IMR-90 (cell line): ENCODE results near the gene PHC2. TPM values are rescaled to one million over a fixed set of nuclear protein-coding genes. Genes with fewer than 3 reads are reported as not detected.
A peak's percentile ranks its signal among the peaks of the same experiment; 100 is the strongest.

Experiments used
- ATAC-seq: fragments of 200-7000 bp; cut with Tn5 transposase; 2 replicates; pipeline ENCODE4 v1.9.1; 2020; ENCODE audit warnings: low read depth, mild to moderate bottlenecking, moderate library complexity
- BruUV-seq: library from RNA; stranded (reverse); fragments of 400-500 nt; replicated peaks from 2 replicates; lab custom pipeline; 2021; lab: Mats Ljungman, UMichigan
- CTCF ChIA-PET: fragments of 300-600 bp; formaldehyde crosslinking; extraction: SDS; loops from one replicate; lab custom pipeline; 2021; ENCODE audit warnings: antibody characterized with exemption; lab: Yijun Ruan, JAX
- POLR2A ChIA-PET: fragments of 300-600 bp; sonication (Branson Sonifier 250); formaldehyde crosslinking; loops from one replicate; lab custom pipeline; 2022; ENCODE audit warnings: antibody characterized with exemption; ENCODE audit not compliant: unreplicated experiment; lab: Charles Lee
- DNase-seq: peaks from one replicate; pipeline ENCODE4 v3.0.0; 2013
- H2AFZ ChIP-seq: replicated peaks from 2 replicates; pipeline ENCODE3; 2013; ENCODE audit warnings: low read length, mild to moderate bottlenecking; ENCODE audit not compliant: poor library complexity
- H2AK5ac ChIP-seq: 2 replicates; pipeline ENCODE4 v1.6.1; 2013; ENCODE audit warnings: low read depth, low read length, inconsistent platforms
- H2AK9ac ChIP-seq: replicated peaks from 2 replicates; pipeline ENCODE3; 2013; ENCODE audit warnings: mild to moderate bottlenecking, low read depth, low read length, moderate library complexity; ENCODE audit not compliant: poor library complexity
- H2BK120ac ChIP-seq: 2 replicates; pipeline ENCODE4 v1.6.1; 2013; ENCODE audit warnings: low read depth, low read length, inconsistent platforms
- H2BK15ac ChIP-seq: 3 replicates; pipeline ENCODE4 v1.6.1; 2013; ENCODE audit warnings: low read depth, low read length, inconsistent platforms
- H2BK20ac ChIP-seq: 2 replicates; pipeline ENCODE4 v1.6.1; 2013; ENCODE audit warnings: low read depth, mild to moderate bottlenecking, inconsistent platforms, low read length, moderate library complexity
- H2BK5ac ChIP-seq: 2 replicates; pipeline ENCODE4 v1.6.1; 2013; ENCODE audit warnings: mild to moderate bottlenecking, low read depth, low read length, inconsistent platforms; ENCODE audit not compliant: poor library complexity, severe bottlenecking
- H3K14ac ChIP-seq: replicated peaks from 2 replicates; pipeline ENCODE4 v1.6.1; 2013; ENCODE audit warnings: low read depth, low read length, inconsistent platforms
- H3K18ac ChIP-seq: 2 replicates; pipeline ENCODE4 v1.6.1; 2013; ENCODE audit warnings: low read depth, low read length, control low read depth
- H3K23ac ChIP-seq: 2 replicates; pipeline ENCODE4 v1.6.1; 2013; ENCODE audit warnings: low read depth, low read length, inconsistent platforms
- H3K27ac ChIP-seq: 2 replicates; pipeline ENCODE4 v1.5.1; 2013; ENCODE audit warnings: mild to moderate bottlenecking, control low read depth, low read length; ENCODE audit not compliant: insufficient read depth
- H3K27me3 ChIP-seq: 2 replicates; pipeline ENCODE4 v1.6.1; 2013; ENCODE audit warnings: low read length; ENCODE audit not compliant: control insufficient read depth, insufficient read depth
- H3K36me3 ChIP-seq: 2 replicates; pipeline ENCODE4 v1.6.1; 2013; ENCODE audit warnings: low read length, mixed read lengths; ENCODE audit not compliant: control insufficient read depth, insufficient read depth
- H3K4ac ChIP-seq: 2 replicates; pipeline ENCODE4 v1.6.1; 2013; ENCODE audit warnings: low read depth, low read length, inconsistent platforms
- H3K4me1 ChIP-seq: 2 replicates; pipeline ENCODE4 v1.6.1; 2013; ENCODE audit warnings: low read length, mixed read lengths; ENCODE audit not compliant: control insufficient read depth, insufficient read depth
- H3K4me2 ChIP-seq: 2 replicates; pipeline ENCODE4 v1.6.1; 2013; ENCODE audit warnings: low read depth, mild to moderate bottlenecking, control low read depth, low read length, moderate library complexity
- H3K4me3 ChIP-seq: 2 replicates; pipeline ENCODE4 v1.5.1; 2013; ENCODE audit warnings: low read depth, mild to moderate bottlenecking, control low read depth, low read length, moderate library complexity; ENCODE audit not compliant: insufficient read depth
- H3K56ac ChIP-seq: 2 replicates; pipeline ENCODE4 v1.6.1; 2013; ENCODE audit warnings: low read length, inconsistent platforms; ENCODE audit not compliant: insufficient read depth; ENCODE audit errors: extremely low read depth
- H3K79me1 ChIP-seq, 2 experiments: 2 replicates each; pipeline ENCODE4 v1.6.1; 2013; ENCODE audit warnings: low read length in 2 of 2, inconsistent platforms in 1 of 2, low read depth in 1 of 2
- H3K9ac ChIP-seq: 2 replicates; pipeline ENCODE4 v1.6.1; 2013; ENCODE audit warnings: low read depth, low read length, control low read depth
- H3K9me1 ChIP-seq: 2 replicates; pipeline ENCODE4 v1.6.1; 2013; ENCODE audit warnings: low read length, inconsistent platforms; ENCODE audit not compliant: insufficient read depth
- H3K9me3 ChIP-seq: 2 replicates; pipeline ENCODE4 v1.6.1; 2013; ENCODE audit warnings: low read length; ENCODE audit not compliant: control insufficient read depth, insufficient read depth
- H4K20me1 ChIP-seq: 2 replicates; pipeline ENCODE4 v1.6.1; 2013; ENCODE audit warnings: low read length, inconsistent platforms; ENCODE audit not compliant: insufficient read depth
- H4K5ac ChIP-seq: 2 replicates; pipeline ENCODE4 v1.6.1; 2013; ENCODE audit warnings: mild to moderate bottlenecking, low read depth, low read length, control low read depth
- H4K8ac ChIP-seq, 2 experiments: 2 replicates each; pipeline ENCODE4 v1.6.1; 2013; ENCODE audit warnings: low read depth in 2 of 2, low read length in 2 of 2, control low read depth in 1 of 2, inconsistent platforms in 1 of 2
- H4K91ac ChIP-seq: 2 replicates; pipeline ENCODE4 v1.6.1; 2013; ENCODE audit warnings: low read depth, low read length, inconsistent platforms; ENCODE audit not compliant: insufficient read depth
- CTCF ChIP-seq: conservative IDR thresholded peaks from 2 replicates; pipeline ENCODE4 v1.5.1; 2012; ENCODE audit warnings: mild to moderate bottlenecking, low read depth, low read length, improper control_type of control experiment
- MAFK ChIP-seq: IDR thresholded peaks from 2 replicates; pipeline ENCODE4 v1.6.1; 2012; ENCODE audit warnings: low read depth, low read length, improper control_type of control experiment
- MAZ ChIP-seq: IDR thresholded peaks from 2 replicates; pipeline ENCODE4 v1.6.1; 2012; ENCODE audit warnings: low read depth, mild to moderate bottlenecking, low read length, improper control_type of control experiment, moderate library complexity, borderline replicate concordance
- MXI1 ChIP-seq: IDR thresholded peaks from 2 replicates; pipeline ENCODE4 v1.6.1; 2012; ENCODE audit warnings: low read depth, mild to moderate bottlenecking, low read length, moderate library complexity, borderline replicate concordance
- RAD21 ChIP-seq: IDR thresholded peaks from 2 replicates; pipeline ENCODE4 v1.6.1; 2012; ENCODE audit warnings: low read length, improper control_type of control experiment
- RFX5 ChIP-seq: IDR thresholded peaks from 2 replicates; pipeline ENCODE4 v1.8.0; 2012; ENCODE audit warnings: low read depth, mild to moderate bottlenecking, low read length, moderate library complexity
- SMC3 ChIP-seq: fragments of 150-350 bp; IDR thresholded peaks from 2 replicates; pipeline ENCODE4 v1.6.1; 2016; ENCODE audit warnings: low read depth, mild to moderate bottlenecking, antibody characterized with exemption, low read length, moderate library complexity
- WGBS, 2 experiments: methylation state at CpG; one replicate each; pipeline versions ENCODE4 v1.1.5 to v1.1.7; 2013; ENCODE audit warnings: missing lambda C conversion rate in 2 of 2; ENCODE audit not compliant: insufficient read length in 1 of 2; ENCODE audit errors: extremely low coverage in 2 of 2; 5-methylcytosine and 5-hydroxymethylcytosine counted together
- dilution Hi-C: fragments of 300-500 bp; cut with HindIII; formaldehyde crosslinking; loops from one replicate; pipeline ENCODE4 v1.14.3; 2018; ENCODE audit warnings: low sequenced_read_pairs; ENCODE audit not compliant: unreplicated experiment
- in situ Hi-C: fragments of 300-500 bp; cut with MboI; formaldehyde crosslinking; loops from 3 replicates; pipeline ENCODE4 v1.14.3; 2019; ENCODE audit warnings: low sequenced_read_pairs, inconsistent platforms, mixed read lengths
- intact Hi-C: fragments of 100-400 bp; cut with micrococcal nuclease; formaldehyde crosslinking; loops from 2 replicates; pipeline ENCODE4 v1.10.0; 2022
- polyA plus RNA-seq, 3 experiments: library from polyadenylated mRNA; depleted of rRNA; stranded (reverse); fragments of >200 nt; gene quantifications; 2 replicates each; pipeline ENCODE4 v1.2.3, GENCODE V29; 2012; ENCODE audit warnings: low replicate concordance in 1 of 3
- total RNA-seq: library from RNA; depleted of rRNA; stranded (reverse); fragments of >200 nt; gene quantifications from 2 replicates; pipeline ENCODE4 v1.2.3, GENCODE V29; 2012

PHC2 gene
- total and polyA plus RNA-seq, 2 of the 4 experiments (the other 2 are of a cell fraction), result 46.4 to 98.1 TPM

- CTCF ChIA-PET, result interaction anchor here (1.6 kb wide), 1 partner anchor 94 kb away, joined by 4 read pairs; no protein-coding TSS in a partner anchor
These were observed 41.8 kb downstream of the PHC2 start for GRCh38 chr1:33388805-33389771.

More at GRCh38 chr1:33388805-33389771, 41.8 kb downstream of the PHC2 start:
- no peaks in the 10 kb centered on the region for H4K20me1 ChIP-seq
- H3K23ac ChIP-seq, result peak overlapping the region; percentile 82
- peak overlapping the region; percentile 81 for H3K56ac ChIP-seq
- peak overlapping the region; percentile 84 for H3K27ac ChIP-seq
- H4K8ac ChIP-seq, result peak overlapping the region; percentile 82 to 84
- H3K4me2 ChIP-seq, result peak overlapping the region; percentile 66
- H2BK20ac ChIP-seq, result peak overlapping the region; percentile 98
- H2BK120ac ChIP-seq, result peak overlapping the region; percentile 94
- H2BK5ac ChIP-seq, result peak overlapping the region; percentile 95
- H2AK5ac ChIP-seq, result peak overlapping the region; percentile 97
- peak overlapping the region; percentile 50 for H2AK9ac ChIP-seq
- no peaks in the 10 kb centered on the region for H3K27me3 ChIP-seq
- POLR2A ChIA-PET, result interaction anchor here (0.7 to 0.9 kb wide), 2 partner anchors 25 to 169 kb away, joined by 3 read pairs; no protein-coding TSS in a partner anchor
- dilution Hi-C loops, result no loop called here
- H3K4me3 ChIP-seq, result no peak overlapping the region
- no TSS peak for BruUV-seq
- TF ChIP-seq CTCF, result no peak
- TF ChIP-seq RAD21, result no peak
- no peak for TF ChIP-seq MXI1
- no peak for TF ChIP-seq SMC3
- TF ChIP-seq MAZ, result no peak
- no peak for TF ChIP-seq RFX5
- TF ChIP-seq MAFK, result no peak
- H3K14ac ChIP-seq, result peak overlapping the region; percentile 88
- H3K9ac ChIP-seq, result peak overlapping the region; percentile 74
- H3K36me3 ChIP-seq, result no peaks in the 10 kb centered on the region
- H3K9me3 ChIP-seq, result no peaks in the 10 kb centered on the region
- peak; percentile 58 for DNase-seq
- in situ Hi-C loops, result no loop called here
- peak overlapping the region; percentile 96 for H2BK15ac ChIP-seq
- peak overlapping the region; percentile 96 for H4K5ac ChIP-seq
- peak overlapping the region; percentile 94 for H3K4ac ChIP-seq
- peaks cover 24% of the 10 kb centered on the region for H3K9me1 ChIP-seq
- H4K91ac ChIP-seq, result peak overlapping the region; percentile 94
- ATAC-seq, result peak; percentile 44
- intact Hi-C loops, result loop anchor here (1.0 kb wide), 1 partner anchor 42 kb away; the partner anchor contains the start of gene PHC2
- peaks cover 21 to 38% of the 10 kb centered on the region in 2 experiments; a peak in 3 of 4 replicates for H3K79me1 ChIP-seq
- peak overlapping the region; percentile 99 for H3K18ac ChIP-seq
- peaks cover 64% of the 10 kb centered on the region for H3K4me1 ChIP-seq
- 10% methylated on average over 1 of the region's 9 CpGs; no CpG with 5 or more reads in 1 of the 2 experiments for WGBS, 2 experiments
- H2AFZ ChIP-seq, result peak overlapping the region; percentile 45
